Stimulated activated CD8-positive, alpha-beta memory T cell treated with anti-CD3 and anti-CD28 coated beads, Interleukin-4, amount 100 ng/mL, for 4 hours (primary cell): ENCODE measurements around the gene PAPOLB.

ENCODE experiments used
- DNase-seq, 2 donors: peaks; one replicate each; pipeline ENCODE4 v3.0.0-alpha.2; 2020; ENCODE audit warnings: low read depth in 2 of 2, low spot score in 1 of 2

The PAPOLB gene

DNA sequence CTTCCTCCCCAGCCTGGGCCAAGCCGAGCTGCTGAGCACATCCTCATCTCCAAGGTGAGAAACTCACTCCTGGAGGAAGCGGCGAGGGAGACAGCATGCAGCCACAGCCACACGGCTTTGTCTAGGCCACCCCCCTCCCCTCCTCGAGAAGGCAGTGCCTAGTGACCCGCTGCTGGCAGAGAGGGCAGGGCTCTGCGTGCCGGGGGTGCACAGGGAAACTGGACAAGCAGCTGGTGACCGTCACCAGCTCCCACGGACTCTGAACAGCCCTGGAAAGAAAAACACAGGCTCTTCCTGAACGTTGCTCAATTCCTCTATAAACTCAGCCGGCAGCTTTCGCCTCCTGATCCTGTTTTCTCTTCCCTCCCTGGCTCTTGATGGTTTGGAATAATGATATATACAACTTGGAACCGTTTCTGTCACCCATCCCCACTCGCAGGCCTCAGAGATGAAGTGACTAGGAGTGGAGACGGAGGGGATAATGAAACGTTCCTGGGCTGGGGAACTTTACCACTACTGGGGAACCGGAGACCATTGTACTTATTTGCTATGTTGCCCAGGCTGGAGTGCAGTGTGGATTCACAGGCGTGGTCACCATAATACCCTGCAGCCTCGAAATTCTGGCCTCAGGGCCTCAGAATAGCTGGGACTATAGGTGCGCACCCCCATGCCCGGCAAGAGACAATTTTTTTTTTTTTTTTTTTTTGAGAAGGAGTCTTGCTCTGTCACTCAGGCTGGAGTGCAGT lies 19.3 kb downstream of the PAPOLB start:
- DNase-seq: no peak

DNA sequence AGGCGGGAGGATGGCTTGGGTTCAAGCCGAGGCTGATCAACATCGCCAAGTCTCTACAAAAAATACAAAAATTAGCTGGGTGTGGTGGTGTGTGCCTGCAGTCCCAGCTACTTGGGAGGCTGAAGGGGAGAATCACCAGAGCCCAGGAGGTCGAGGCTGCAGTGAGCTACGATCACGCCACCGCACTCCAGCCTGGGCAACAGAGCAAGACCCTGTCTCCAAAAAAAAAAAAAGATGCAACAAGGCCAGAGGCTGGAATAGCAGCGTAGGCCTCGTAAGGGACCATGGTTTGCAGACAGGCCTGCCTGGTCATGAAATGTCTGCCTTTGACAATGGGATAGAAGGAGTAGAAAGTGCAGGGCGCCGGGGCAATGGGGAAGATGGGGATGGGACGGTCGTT lies 20.0 kb downstream of the PAPOLB start:
- DNase-seq: no peak

DNA sequence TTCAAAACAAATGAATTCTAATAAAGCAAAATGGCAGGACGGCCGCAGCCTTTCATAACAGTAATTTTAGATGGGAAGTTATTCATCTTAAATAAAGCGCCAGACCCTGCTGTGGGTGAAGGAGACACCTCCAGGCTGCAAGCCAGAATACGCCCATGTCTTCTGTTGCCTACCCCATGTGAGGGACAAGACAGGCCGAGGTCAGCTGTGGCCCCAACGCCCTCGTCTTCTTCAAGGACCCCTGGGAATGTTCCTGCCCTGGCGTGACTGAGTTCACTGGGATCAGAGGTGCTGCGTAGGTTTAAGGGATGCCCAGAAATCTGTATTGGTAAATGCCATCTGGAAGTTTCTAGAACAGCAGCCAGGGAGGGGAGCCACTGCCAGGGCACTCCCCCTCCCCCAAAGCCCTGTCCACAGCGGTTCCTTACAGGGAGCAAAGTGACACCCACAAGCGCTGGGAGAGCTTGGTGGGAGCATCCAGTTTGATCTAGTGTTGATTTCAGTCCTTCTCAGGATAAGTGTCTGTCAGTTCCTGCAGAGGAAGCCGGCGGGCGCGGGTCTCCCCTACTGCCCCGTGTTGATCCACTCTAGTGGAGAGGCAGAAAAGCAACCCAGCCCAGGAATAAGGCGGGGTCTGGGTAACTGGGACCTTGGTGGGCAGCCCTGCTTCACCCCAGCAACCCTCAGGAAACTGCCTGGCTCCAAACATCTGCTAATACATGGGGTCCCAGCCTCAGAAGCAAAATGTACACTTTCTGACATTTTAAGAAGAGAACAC lies 20.6 kb downstream of the PAPOLB start:
- DNase-seq: no peak

DNA sequence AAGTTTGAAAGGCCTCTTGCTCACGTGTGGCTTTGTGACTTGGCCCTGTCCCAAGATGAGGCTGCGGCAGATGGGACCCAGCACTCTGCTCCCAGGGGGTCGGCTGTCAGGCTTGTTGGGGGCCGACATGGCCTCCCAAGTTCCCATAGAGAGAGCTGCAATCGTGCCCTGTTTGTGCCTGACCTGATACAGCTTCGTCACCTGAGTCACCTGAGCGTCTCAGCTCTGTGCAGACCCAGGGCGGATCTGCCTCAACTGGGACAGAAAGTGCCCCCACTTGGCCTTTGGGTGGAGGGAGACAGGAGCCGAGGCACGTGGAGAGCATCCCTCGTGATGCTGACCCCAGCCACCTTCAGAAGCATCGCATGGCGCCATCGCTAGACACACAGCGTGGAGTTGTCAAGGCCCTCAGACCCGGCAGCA lies 21.7 kb downstream of the PAPOLB start:
- DNase-seq: no peak

DNA sequence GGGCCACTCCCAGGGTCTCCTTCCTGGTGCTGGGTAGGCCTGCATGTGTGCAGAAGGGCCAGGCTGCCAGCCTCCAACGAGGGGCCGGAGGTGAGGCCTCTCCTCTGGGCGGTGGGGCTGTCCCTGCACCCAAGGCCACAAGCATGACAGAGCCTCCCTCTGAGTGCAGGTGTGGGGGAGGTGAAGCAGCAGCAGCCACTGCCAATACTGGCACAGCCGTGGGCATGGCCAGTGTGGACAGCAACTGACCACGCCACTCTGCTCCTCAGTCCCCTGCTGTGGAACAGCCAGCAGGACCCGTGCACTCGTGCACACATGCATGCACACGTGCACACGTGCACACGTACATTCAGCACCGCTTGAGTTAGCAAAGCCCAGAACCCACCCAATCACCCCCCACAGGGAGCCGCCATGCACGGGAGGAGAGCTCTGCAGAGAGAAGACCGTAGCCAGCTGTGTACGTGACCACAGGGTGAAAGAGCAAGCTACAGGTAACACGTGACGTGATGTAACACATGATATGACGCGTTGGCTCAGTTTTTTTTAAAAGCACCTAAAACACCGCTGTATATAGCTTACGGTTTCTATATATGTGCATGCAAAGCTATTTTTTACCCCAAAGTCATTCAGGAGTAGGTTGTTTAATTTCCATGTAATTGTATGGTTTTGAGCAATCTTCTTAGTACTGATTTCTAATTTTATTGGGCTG lies 23.1 kb downstream of the PAPOLB start:
- no peak for DNase-seq

DNA sequence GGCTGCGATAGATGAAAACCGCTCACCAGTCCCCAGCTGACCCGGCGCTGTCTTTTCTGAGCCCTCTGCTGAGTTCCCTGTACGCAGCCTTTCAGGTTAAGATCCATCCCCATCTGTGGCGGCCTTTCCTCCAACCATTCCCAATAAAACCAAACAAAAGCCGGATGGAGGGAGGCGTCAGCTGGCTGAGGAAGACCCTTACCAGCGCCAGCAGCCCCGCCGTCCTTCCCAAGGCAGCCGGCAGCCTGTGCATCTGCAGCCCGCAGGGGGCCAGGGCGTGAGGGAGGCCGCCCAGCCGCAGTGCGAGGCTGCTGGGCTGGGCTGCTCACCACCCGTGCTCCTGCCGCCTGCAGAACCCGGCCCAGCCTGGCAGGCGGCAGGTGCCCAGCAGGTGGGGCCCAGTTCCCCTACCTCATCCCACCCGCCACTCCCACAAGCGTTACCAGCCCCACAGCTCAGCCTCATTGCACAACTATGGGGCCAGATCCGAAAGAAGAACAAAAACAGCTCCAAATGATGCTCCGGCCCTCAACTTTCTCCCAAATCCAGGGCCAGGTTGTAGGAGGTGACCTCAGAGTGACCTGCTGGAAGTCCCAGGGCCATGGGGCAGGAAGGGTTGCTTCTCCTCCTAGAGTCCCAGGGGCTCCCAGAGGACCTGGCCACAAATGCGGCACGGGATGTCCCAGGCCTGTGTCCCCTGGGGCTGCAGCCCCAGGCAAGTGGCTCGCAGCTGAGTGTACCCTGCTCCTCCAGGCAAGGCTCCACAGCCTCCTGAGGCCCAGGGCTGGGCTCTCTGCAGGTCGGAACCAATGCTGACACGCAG lies 23.8 kb downstream of the PAPOLB start:
- DNase-seq: no peak

DNA sequence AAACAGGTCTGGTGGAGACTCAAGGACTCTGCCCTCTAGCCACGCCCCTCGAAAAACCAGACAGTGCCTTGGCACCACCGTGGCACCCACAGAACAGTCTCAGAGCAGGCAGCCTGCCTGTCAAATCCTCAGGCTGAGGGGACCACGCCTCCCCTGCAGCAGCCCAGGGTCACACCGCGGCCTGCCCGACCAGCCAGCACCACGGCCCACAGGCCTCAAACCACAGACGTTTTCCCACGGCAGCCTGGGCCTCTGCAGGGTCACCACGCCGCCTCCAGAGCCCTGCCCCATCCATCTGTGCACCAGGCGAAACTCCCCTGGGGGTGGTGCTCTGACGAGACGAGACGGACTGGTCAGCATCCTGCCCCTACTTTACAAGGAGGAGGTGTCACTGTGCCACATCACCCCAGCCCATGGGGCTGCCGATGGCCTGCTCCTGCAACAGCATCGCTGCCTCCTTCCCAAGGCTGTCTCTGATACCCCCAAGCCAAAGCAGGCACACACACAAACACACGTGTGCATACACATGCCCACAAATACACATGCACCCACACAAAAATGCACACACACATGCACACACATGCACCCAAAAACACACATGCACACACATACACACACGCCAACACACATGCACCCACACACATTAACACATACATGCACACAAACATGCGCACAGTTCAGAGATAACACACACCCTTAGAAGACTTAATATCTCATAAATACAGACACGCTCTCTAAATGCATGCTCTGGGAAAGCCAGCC lies 24.6 kb downstream of the PAPOLB start:
- DNase-seq: no peak

DNA sequence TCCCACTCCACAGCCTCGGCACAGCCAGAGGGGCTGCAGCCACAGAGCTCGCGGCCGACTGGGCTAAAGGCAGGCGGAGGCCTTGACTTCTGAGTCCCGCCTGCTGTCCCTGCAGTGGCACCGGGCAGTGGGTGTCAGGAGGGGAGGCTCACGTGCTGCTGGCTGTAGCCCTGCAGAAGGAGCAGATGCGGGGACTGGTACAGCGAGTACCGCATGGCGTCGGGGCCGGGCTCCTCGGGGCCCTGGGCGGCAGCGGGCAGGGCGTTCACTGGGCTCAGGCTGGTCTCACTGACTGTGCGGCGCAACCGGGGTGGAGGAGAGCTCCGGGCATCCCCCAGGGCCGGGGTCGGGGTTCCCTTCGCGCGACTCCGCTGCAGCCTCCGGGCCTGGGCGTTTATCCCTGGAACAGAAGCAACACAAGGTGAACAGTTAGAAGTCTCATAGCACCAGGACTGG lies 25.6 kb downstream of the PAPOLB start:
- DNase-seq: no peak

DNA sequence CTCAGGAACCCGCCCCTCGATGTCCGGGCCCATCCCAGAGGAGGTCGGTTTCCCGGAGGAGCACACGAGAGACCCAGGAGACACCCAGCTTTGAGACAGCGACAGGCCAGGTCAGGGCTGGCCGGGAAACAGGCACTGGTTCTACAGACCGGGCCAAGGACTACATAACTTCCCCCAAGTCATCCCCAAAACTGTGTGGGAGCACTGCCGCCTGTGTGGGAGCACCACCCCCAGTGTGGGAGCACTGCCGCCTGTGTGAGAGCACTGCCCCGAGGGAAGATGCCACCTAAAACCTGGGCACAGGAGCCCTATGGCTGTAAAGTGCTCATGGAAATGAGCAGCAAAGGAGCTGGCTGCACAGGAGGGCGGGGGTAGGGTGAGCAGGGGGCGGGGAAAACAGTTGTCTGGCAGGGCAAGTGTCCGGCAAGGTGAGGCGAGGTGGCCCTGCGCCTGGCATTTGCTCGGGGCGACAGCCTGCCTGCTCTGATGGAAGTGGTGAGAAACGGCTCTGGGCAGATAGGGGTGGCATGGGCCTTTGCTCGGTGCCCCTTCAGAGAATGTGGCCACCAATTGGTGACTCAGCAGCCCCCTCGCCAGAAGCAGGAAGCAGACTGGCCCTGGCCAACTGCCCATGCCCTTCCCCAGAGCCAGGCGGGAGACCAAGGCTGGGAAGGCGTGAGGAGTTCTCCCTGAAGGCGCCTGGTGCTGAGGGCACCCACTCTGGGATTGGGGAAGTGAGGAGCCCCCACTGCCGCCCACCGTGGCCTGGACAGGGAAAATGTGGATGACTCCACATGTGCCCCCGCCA lies 26.2 kb downstream of the PAPOLB start:
- DNase-seq: no peak

DNA sequence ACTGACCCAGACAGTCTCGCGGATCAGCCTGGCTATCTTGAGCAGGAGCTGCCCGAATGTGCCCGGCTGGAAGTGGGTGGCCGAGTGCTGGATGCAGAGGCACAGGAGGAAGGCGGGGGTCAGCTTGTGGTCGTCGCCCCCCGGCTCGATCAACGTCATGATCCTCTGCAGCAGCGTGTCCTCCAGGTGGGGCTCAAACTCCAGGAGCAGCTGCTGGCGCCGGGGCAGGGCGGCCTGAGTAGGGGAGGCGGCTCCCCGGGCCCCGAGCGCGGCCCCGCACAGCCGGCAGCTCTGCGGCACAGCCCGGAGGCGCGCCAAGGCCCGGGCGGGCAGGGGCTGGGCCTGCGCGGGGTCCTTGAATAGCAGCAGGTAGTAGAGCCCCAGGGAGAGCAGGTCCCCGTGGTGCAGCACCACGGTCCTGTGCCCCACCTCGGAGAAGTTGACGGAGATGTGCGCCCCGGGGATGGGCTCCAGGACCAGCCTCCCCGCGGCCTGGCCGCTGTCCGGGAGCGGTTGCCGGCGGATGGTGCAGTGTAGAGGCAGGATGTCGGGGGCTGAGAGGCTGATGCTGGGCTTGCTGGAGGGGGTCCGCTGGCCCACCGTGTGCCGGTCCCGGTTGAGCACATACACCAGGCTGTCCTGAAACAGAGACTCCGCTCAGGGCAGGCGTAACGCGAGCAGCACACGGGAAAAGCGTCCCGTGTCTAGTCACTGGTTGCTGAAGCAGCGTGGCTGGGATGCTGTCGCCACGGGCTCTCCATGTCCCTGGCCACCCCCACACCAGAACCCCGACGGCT lies 27.0 kb downstream of the PAPOLB start:
- DNase-seq: no peak

DNA sequence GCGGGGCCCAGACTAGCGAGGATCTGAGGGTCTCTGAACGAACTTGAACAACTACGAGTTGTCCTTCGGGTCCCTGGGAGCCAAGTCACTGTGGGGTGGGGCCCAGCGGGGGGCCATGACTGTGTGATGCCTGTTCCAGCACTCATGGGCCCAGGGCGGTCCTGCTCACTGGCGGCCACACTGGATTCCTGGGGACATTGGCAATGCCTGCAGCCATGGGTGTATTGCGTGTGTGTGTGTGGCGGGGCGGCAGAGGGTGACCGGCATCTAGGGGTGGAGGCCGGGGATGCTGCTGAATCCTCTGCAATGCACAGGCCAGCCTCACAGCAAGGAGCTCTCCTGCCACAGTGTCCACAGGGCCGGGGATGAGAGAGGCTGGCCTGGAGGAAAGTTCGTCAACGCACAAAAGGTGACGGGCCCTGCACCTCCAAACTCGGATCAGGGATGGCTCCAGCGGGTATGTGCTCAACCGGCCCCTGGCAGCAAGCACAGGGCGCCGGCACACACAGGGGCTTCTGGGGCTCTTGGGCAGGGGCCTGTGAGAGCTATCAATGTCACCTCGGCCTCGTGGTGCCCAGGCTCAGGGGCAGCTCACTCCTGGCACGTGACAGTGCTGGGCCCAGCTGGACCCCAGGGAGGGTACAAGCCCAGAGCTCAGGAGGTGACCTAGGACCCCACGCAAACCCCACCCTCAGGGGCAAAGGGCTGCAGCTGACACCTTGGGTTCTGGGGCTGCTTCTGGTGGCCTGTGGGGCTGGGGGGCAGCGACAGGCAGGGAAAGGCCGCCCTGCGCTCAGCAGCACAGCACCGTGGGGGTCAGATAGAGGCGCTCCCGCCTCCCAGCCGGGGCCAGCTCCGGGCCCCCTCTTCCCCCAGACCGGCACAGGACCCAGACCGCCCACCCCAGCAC lies 27.9 kb downstream of the PAPOLB start:
- DNase-seq: no peak

DNA sequence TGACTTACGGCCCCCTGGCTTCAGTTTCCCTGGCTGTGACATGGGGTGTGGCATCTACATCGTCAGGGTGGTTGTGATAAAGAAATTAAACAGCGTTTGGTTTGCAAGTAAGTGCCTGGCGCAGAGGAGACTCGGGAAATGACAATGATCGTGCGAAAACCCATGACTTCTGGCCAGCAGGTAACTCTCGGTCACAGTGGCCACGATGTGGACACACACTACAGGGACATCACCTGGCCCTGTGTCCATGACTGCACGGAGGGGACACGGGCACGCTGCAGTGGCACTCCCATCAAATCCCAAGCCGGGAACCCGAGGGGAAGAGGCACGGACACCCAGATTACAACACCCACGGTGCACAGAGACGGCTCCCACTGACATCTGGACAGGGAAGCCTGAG lies 28.7 kb downstream of the PAPOLB start:
- DNase-seq: no peak

DNA sequence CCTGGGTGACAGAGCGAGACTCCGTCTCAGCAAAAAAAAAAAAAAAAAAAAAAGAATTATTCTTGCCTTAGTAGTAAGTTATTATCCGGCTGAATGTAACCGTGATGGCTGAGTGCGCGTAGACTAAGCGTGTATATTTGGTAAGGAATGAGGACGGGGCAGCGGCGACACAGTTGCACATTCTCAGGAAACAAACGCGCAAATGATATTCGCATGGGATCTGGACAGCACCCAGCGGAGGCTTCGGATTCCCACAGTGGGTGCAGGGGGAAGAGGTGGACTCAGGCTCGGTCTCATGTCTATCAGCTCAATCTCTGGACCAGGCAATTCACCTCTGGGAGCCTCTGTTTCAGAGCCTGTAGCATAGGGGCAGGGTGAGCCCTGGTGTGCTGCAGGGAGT lies 29.1 kb downstream of the PAPOLB start:
- no peak for DNase-seq

DNA sequence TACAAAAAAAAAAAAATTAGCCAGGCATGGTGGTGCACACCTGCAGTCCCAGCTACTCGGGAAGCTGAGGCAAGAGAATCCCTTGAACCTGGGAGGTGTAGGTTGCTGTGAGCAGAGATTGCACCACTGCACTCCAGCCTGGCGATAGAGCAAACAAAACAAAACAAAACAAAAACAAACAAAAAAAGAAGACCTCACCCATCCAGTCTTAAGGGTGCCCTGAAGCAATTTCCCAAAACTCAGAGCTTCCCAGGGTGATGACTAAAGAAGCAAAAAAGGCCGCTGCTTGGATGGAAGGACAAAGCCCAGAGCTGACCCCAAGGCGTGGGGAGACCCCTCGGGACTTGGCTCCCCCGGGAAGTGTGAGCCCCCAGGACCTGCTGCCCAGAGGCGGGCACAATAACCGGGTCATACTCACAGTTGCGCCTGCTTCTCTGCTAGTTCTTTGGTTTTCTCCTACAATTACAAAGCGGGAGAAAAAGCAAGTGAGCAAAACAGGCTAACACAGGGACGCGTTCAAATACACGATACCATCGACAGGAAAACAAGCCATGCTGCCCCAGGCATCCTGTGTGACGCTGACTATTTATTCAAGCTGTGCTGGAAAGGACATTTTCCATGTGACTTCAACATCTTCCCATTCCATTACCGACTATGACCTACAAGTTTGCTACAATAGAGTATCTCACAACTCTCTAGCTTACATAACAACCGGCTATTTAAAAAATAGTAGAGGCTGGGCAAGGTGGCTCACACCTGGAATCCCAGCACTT lies 29.9 kb downstream of the PAPOLB start:
- no peak for DNase-seq

DNA sequence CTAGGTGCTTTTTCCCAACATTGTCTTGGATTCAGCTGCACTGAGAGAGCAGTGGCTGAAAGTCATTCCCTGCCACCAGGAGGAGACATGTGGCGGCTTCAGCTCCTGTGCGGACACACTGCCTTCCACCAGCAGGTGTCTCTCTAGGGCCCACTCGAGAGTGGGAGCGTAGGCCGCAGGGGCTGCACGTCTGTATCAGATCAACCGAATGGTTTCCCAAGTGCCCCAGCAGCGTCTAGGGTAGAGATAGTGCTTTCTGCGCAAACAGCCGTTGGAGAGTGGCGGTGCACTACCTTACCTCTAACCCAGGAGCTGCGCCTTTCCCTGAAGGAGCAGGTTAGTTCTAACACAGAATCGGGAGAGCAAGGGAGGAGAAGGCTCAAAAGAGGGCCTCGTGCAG lies 31.7 kb downstream of the PAPOLB start:
- DNase-seq: peak in 1 of 2 donors; percentile 27

DNA sequence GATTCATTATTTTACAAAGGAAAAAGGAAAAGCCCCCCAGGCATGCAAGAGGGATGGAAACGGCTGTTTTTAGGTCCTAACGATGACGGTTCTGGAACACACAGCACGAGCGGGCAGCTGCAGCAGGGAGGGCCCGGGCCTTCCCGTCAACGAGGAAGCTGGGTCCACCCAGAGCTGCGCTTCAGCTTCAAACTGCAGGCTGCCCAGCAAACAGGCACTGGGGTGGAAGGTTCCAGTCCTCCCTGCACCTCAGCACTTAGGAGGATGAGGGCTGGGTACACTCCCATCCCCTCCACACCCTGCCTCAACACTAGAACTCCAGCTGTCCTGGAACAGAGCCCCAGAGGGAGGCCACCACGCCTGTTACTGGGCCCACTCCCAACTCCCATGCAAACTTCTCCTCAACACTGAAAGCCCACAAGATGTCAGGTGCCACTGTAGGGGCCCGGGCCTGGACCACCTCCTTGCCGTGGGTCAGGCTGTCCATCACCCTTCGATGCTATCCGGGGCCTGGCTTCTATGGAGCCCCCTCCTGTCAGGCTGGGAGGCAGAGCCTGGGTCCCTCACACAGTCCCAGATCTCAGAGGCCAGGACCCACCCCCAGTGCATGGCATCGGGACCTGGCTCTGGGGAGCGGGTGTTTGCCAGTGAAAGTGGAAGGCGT lies 33.0 kb downstream of the PAPOLB start:
- DNase-seq: no peak
